Measurements from ENCODE around the gene UPK2. TPM values are rescaled to one million over a fixed set of nuclear protein-coding genes. Genes with fewer than 3 reads are reported as not detected.

UPK2 gene
- total and polyA plus RNA-seq, 2 donors (not counting 3 experiments of a cell fraction or from before 2014, with no cell fraction given) = 0.11 TPM; not detected in 1

DNA sequence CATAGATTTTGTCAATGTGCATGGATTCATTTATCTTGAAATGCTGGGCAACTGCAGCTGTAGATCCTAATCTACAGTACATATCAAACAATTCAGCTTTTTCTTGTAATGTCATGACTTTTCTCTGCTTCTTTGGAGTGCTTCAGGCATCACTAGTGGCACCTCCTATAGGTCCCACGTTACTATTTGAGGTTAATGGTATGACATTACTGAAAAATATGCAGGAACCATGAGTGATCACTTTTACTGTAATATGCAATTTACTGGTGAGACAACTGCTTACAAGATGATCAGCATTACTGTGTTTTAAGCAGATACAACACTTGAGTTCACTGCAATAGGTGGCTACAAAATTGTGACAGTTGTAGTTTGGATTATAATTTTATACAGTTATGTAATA lies 44.8 kb downstream of the UPK2 start:
- Histone ChIP-seq H3K27ac (ENCODE audit: insufficient read depth, low read depth, low read length) (no peak overlapping the region), H3K9me1 (replicated peaks; ENCODE audit: control insufficient read depth, extremely low read depth, insufficient read depth, low read length) (no peaks in the 10 kb centered on the region)

More for the DNA sequence above, 44.8 kb downstream of the UPK2 start:
- peaks cover 2 to 6% of the 10 kb centered on the region in 2 experiments for H3K36me3 ChIP-seq (ENCODE audit: control insufficient read depth in 2 of 2, extremely low read depth in 1 of 2, insufficient read depth in 2 of 2, low read length in 2 of 2)
- BruUV-seq (replicated peaks) = no TSS peak
- intact Hi-C loops (cut with micrococcal nuclease) (no loop called here), dilution Hi-C loops (cut with MboI; ENCODE audit: extremely low pct_ligation_motif_present, low sequenced_read_pairs) (no loop called here)
- H2AFZ ChIP-seq (ENCODE audit: low read depth, low read length) = no peak overlapping the region
- no peak overlapping the region for H3K9ac ChIP-seq (replicated peaks; ENCODE audit: extremely low read depth, insufficient read depth, low read length)
- H4K20me1 ChIP-seq (replicated peaks; ENCODE audit: control insufficient read depth, extremely low read depth, insufficient read depth, low read length) = no peaks in the 10 kb centered on the region
- DNase-seq (ENCODE audit: low read depth, low spot score) (no peak), FAIRE-seq (no peak)
- no peak overlapping the region for H3K4me2 ChIP-seq (ENCODE audit: insufficient read depth, low read length)
- H3K4me1 ChIP-seq (ENCODE audit: control insufficient read depth, extremely low read depth, insufficient read depth, low read length) = peaks cover 18% of the 10 kb centered on the region
- H3K4me3 ChIP-seq (replicated peaks in 1 of 3; ENCODE audit: insufficient read depth in 1 of 3, low read depth in 1 of 3, low read length in 3 of 3) = no peak overlapping the region
- TF ChIP-seq, protein P1, sequence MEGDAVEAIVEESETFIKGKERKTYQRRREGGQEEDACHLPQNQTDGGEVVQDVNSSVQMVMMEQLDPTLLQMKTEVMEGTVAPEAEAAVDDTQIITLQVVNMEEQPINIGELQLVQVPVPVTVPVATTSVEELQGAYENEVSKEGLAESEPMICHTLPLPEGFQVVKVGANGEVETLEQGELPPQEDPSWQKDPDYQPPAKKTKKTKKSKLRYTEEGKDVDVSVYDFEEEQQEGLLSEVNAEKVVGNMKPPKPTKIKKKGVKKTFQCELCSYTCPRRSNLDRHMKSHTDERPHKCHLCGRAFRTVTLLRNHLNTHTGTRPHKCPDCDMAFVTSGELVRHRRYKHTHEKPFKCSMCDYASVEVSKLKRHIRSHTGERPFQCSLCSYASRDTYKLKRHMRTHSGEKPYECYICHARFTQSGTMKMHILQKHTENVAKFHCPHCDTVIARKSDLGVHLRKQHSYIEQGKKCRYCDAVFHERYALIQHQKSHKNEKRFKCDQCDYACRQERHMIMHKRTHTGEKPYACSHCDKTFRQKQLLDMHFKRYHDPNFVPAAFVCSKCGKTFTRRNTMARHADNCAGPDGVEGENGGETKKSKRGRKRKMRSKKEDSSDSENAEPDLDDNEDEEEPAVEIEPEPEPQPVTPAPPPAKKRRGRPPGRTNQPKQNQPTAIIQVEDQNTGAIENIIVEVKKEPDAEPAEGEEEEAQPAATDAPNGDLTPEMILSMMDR (IDR thresholded peaks at IDR 0.05; ENCODE audit: extremely low read depth in 1 of 2, insufficient read depth in 1 of 2, low read depth in 1 of 2, low read length in 2 of 2) = no peak
- TF ChIP-seq, protein P2, sequence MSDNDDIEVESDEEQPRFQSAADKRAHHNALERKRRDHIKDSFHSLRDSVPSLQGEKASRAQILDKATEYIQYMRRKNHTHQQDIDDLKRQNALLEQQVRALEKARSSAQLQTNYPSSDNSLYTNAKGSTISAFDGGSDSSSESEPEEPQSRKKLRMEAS (IDR thresholded peaks at IDR 0.05; ENCODE audit: insufficient read depth, insufficient read length) = no peak
- no peak for TF ChIP-seq EZH2 (IDR thresholded peaks at IDR 0.05; ENCODE audit: borderline replicate concordance, low read depth, low read length, severe bottlenecking)
- no peak for TF ChIP-seq FOS (IDR thresholded peaks at IDR 0.05; ENCODE audit: borderline replicate concordance, insufficient read depth, low read length)
- TF ChIP-seq POLR2A (IDR thresholded peaks at IDR 0.05; ENCODE audit: low read depth, low read length) = no peak
- no peak for TF ChIP-seq GATA2 (IDR thresholded peaks at IDR 0.05; ENCODE audit: insufficient read depth, insufficient read length, low read depth, low read length)
- TF ChIP-seq JUN (IDR thresholded peaks at IDR 0.05; ENCODE audit: borderline replicate concordance, insufficient read depth, insufficient read length, low read depth) = no peak
- TF ChIP-seq MYC (IDR thresholded peaks at IDR 0.05; ENCODE audit: low read depth, low read length) = no peak
- TF ChIP-seq POLR2AphosphoS5 (IDR thresholded peaks at IDR 0.05; ENCODE audit: insufficient read depth, low read depth, low read length) = no peak
- H3K79me2 ChIP-seq (ENCODE audit: control insufficient read depth, insufficient read depth, low read length) = peaks cover 8% of the 10 kb centered on the region
- no peaks in the 10 kb centered on the region for H3K27me3 ChIP-seq (ENCODE audit: control insufficient read depth in 2 of 2, insufficient read depth in 2 of 2, low read length in 2 of 2)
- no peaks in the 10 kb centered on the region for H3K9me3 ChIP-seq (replicated peaks; ENCODE audit: control insufficient read depth, insufficient read depth, low read length)
- POLR2A ChIA-PET = no interaction called here
- CTCF ChIA-PET = no interaction called here
